CD4-positive, alpha-beta T cell (primary cell): Measurements from ENCODE around the gene MAP1LC3B2. TPM values are rescaled to one million over a fixed set of nuclear protein-coding genes. Genes with fewer than 3 reads are reported as not detected.

Experiments used
- ATAC-seq: fragments of 200-7000 bp; cut with Tn5 transposase; one replicate; pipeline ENCODE4 v1.10.0; 2022; ENCODE audit warnings: mild to moderate bottlenecking; ENCODE audit not compliant: poor library complexity
- CTCF ChIA-PET: fragments of 350-600 bp; sonication (Branson Sonifier 250); formaldehyde crosslinking; loops from one replicate; lab custom pipeline; 2021; ENCODE audit warnings: antibody characterized with exemption, inconsistent platforms; lab: Charles Lee
- POLR2A ChIA-PET: fragments of 350-600 bp; sonication (Branson Sonifier 250); formaldehyde crosslinking; loops from one replicate; lab custom pipeline; 2021; ENCODE audit warnings: antibody characterized with exemption, inconsistent platforms; lab: Charles Lee
- DNase-seq, 14 experiments: peaks; one replicate each; pipeline ENCODE4 v3.0.0-alpha.2; 2013 to 2020; ENCODE audit warnings: mixed read lengths in 2 of 14
- H3K27ac ChIP-seq, 2 donors: one replicate each; pipeline versions ENCODE4 v1.5.1 to v1.7.0; 2013; ENCODE audit warnings: low read length in 2 of 2, low read depth in 1 of 2, mild to moderate bottlenecking in 1 of 2
- H3K27me3 ChIP-seq, 2 experiments: 1 replicate in 1 of 2; 2 replicates in 1 of 2; pipeline versions ENCODE4 v1.6.1 to v1.7.0; 2013; ENCODE audit warnings: low read length in 2 of 2, control low read depth in 1 of 2, mild to moderate bottlenecking in 1 of 2, moderate library complexity in 1 of 2; ENCODE audit not compliant: insufficient read depth in 2 of 2, control insufficient read depth in 1 of 2
- H3K36me3 ChIP-seq: one replicate; pipeline ENCODE4 v1.6.1; 2013; ENCODE audit warnings: low read length, control low read depth; ENCODE audit not compliant: insufficient read depth
- H3K4me1 ChIP-seq: one replicate; pipeline ENCODE4 v1.6.1; 2013; ENCODE audit warnings: low read length, control low read depth; ENCODE audit not compliant: insufficient read depth
- H3K4me3 ChIP-seq: one replicate; pipeline ENCODE4 v1.5.1; 2013; ENCODE audit warnings: mild to moderate bottlenecking, low read length, moderate library complexity
- H3K9me3 ChIP-seq, 2 experiments: 1 replicate in 1 of 2; 2 replicates in 1 of 2; pipeline versions ENCODE4 v1.6.1 to v1.7.0; 2013; ENCODE audit warnings: low read length in 2 of 2, mild to moderate bottlenecking in 2 of 2, control low read depth in 1 of 2, moderate library complexity in 1 of 2; ENCODE audit not compliant: control insufficient read depth in 1 of 2, insufficient read depth in 1 of 2
- H3K27ac Mint-ChIP-seq: one replicate; pipeline ENCODE4 v1.8.0; 2020; ENCODE audit warnings: mixed read lengths
- H3K27me3 Mint-ChIP-seq: one replicate; pipeline ENCODE4 v1.8.0; 2021; ENCODE audit warnings: mixed read lengths
- H3K36me3 Mint-ChIP-seq: one replicate; pipeline ENCODE4 v1.8.0; 2021; ENCODE audit warnings: low read depth, mixed read lengths
- H3K4me1 Mint-ChIP-seq: one replicate; pipeline ENCODE4 v1.8.0; 2021; ENCODE audit warnings: low read depth, mixed read lengths
- H3K4me3 Mint-ChIP-seq: one replicate; pipeline ENCODE4 v1.8.0; 2020; ENCODE audit warnings: mild to moderate bottlenecking, mixed read lengths
- H3K9me3 Mint-ChIP-seq: one replicate; pipeline ENCODE4 v1.8.0; 2020; ENCODE audit warnings: mixed read lengths
- intact Hi-C, 2 experiments: fragments of 100-400 bp; cut with DNase I in 1 of 2; cut with micrococcal nuclease in 1 of 2; formaldehyde crosslinking; loops; one replicate each; pipeline versions ENCODE4 v1.15.1 to v1.9.0; 2023 to 2025; cut with DNase I, micrococcal nuclease
- total RNA-seq, 174 experiments: library from RNA in 2 of 174; stranded (reverse) in 2 of 174; gene quantifications; one replicate each; pipeline ENCODE4 v1.2.3 and lab custom pipeline; 2021 to 2026
- TF ChIP-seq, protein P1 (sequence below): fragments of 200-600 bp; IDR thresholded peaks from one replicate; pipeline ENCODE4 v1.8.0; 2022; ENCODE audit warnings: antibody characterized with exemption, mild to moderate bottlenecking

MAP1LC3B2 gene
- total RNA-seq, 2 experiments from 2014 or later = 1.5 to 2.1 TPM

DNA sequence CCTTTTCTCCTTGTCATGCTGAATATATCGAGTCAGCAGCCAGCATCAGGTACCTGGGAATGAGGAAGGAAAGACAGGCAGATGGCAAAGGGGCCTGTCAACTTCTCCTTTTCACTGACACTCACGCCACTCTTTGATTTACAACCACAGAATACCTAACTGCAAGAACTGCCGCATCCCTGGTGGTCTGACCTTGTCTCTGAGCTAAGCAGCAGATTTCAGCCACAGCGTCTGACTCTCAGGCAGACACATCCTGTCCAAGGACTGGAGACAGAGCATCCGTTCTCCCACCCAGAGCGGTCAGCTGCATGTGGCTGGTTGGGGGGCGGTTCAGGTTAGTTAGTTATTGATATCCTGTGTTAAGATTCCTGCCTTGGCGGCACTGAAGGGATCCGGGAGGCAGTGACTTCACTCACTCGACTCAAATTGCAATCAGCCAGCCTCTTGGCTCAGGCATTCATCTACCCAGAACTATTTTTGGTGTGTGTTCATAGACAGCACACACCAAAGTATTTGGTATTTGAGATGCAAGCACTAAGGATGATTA, 11.2 kb upstream of the MAP1LC3B2 start:
- Histone ChIP-seq H3K4me3 (no peak overlapping the region), H3K27ac (no peak overlapping the region), H3K27me3 (no peaks in the 10 kb centered on the region), H3K9me3 (peaks cover 0 to 7% of the 10 kb centered on the region in 2 experiments), H3K36me3 (no peaks in the 10 kb centered on the region), H3K4me1 (peaks cover 4% of the 10 kb centered on the region)
- no peak overlapping the region for H3K4me3 Mint-ChIP-seq
- CTCF ChIA-PET = no interaction called here
- peaks cover 11% of the 10 kb centered on the region for H3K4me1 Mint-ChIP-seq
- peak in 3 of 14 experiments; percentile 13 to 39 (median 36) for DNase-seq
- ATAC-seq = no peak
- H3K27ac Mint-ChIP-seq = no peak overlapping the region
- no peaks in the 10 kb centered on the region for H3K27me3 Mint-ChIP-seq
- TF ChIP-seq, protein P1, sequence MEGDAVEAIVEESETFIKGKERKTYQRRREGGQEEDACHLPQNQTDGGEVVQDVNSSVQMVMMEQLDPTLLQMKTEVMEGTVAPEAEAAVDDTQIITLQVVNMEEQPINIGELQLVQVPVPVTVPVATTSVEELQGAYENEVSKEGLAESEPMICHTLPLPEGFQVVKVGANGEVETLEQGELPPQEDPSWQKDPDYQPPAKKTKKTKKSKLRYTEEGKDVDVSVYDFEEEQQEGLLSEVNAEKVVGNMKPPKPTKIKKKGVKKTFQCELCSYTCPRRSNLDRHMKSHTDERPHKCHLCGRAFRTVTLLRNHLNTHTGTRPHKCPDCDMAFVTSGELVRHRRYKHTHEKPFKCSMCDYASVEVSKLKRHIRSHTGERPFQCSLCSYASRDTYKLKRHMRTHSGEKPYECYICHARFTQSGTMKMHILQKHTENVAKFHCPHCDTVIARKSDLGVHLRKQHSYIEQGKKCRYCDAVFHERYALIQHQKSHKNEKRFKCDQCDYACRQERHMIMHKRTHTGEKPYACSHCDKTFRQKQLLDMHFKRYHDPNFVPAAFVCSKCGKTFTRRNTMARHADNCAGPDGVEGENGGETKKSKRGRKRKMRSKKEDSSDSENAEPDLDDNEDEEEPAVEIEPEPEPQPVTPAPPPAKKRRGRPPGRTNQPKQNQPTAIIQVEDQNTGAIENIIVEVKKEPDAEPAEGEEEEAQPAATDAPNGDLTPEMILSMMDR = no peak
- intact Hi-C loops = no loop called here
- H3K9me3 Mint-ChIP-seq = no peaks in the 10 kb centered on the region
- H3K36me3 Mint-ChIP-seq = no peaks in the 10 kb centered on the region
- POLR2A ChIA-PET = no interaction called here

GRCh38 chr12:116549993-116550392, 9.2 kb upstream of the MAP1LC3B2 start:
- ATAC-seq (no peak), DNase-seq (no peak)
- TF ChIP-seq, protein P1 = no peak
- no peaks in the 10 kb centered on the region for H3K27me3 Mint-ChIP-seq
- Histone ChIP-seq H3K36me3 (no peaks in the 10 kb centered on the region), H3K27me3 (no peaks in the 10 kb centered on the region), H3K4me3 (no peak overlapping the region), H3K27ac (no peak overlapping the region), H3K9me3 (peaks cover 0 to 8% of the 10 kb centered on the region in 2 experiments), H3K4me1 (peaks cover 4% of the 10 kb centered on the region)
- no peaks in the 10 kb centered on the region for H3K36me3 Mint-ChIP-seq
- no peak overlapping the region for H3K27ac Mint-ChIP-seq
- H3K9me3 Mint-ChIP-seq = no peaks in the 10 kb centered on the region
- peaks cover 12% of the 10 kb centered on the region for H3K4me1 Mint-ChIP-seq
- intact Hi-C loops = loop anchor here in 1 of 2 experiments (5.0 to 10.0 kb wide), 2 partner anchors 47 to 275 kb away; no protein-coding TSS in a partner anchor
- no peak overlapping the region for H3K4me3 Mint-ChIP-seq
- ChIA-PET POLR2A (no interaction called here), CTCF (no interaction called here)

DNA sequence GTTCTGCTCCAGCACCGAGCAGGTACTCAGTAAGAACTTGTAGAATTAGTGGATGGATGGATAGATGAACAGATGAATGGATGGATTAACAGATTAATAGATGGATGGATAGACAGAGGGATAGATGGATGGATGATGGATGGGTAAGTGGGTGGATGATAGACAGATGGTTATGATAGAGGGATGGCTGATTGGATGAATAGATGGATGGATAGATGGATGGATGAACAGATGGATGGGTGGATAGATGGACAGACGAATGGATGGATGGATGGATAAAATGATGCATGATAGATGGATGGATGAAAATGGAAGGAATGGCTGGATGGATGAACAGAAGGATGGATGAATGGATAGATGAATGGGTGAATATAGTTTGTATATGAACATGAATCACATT, 8.0 kb upstream of the MAP1LC3B2 start:
- Histone ChIP-seq H3K36me3 (no peaks in the 10 kb centered on the region), H3K4me1 (peaks cover 4% of the 10 kb centered on the region), H3K9me3 (peaks cover 0 to 8% of the 10 kb centered on the region in 2 experiments), H3K4me3 (no peak overlapping the region), H3K27me3 (no peaks in the 10 kb centered on the region), H3K27ac (no peak overlapping the region)
- ChIA-PET POLR2A (no interaction called here), CTCF (no interaction called here)
- intact Hi-C loops = loop anchor here in 1 of 2 experiments (5.0 to 10.0 kb wide), 2 partner anchors 46 to 274 kb away; no protein-coding TSS in a partner anchor
- Mint-ChIP-seq H3K4me3 (no peak overlapping the region), H3K36me3 (no peaks in the 10 kb centered on the region), H3K4me1 (peaks cover 22% of the 10 kb centered on the region), H3K9me3 (no peaks in the 10 kb centered on the region), H3K27me3 (no peaks in the 10 kb centered on the region), H3K27ac (no peak overlapping the region)
- no peak for DNase-seq
- TF ChIP-seq, protein P1 = no peak
- no peak for ATAC-seq
